HEK293 (cell line): ENCODE measurements around the gene HPGD.

Experiments
- ZFHX2 ChIP-seq: fragments of 450-650 bp; formaldehyde crosslinking; conservative IDR thresholded peaks from 2 replicates; pipeline ENCODE4 v1.5.1; 2016; ENCODE audit warnings: missing biosample characterization, missing genetic modification characterization
- ZNF274 ChIP-seq, 2 experiments: fragments of 200-500 bp in 1 of 2; fragments of 450-650 bp in 1 of 2; sonication (Bioruptor generic) in 1 of 2; formaldehyde crosslinking in 1 of 2; IDR thresholded peaks; 2 replicates each; pipeline versions ENCODE4 v1.5.1 to v1.6.1; 2014 to 2016; ENCODE audit warnings: borderline replicate concordance in 1 of 2, inconsistent platforms in 1 of 2, low read length in 1 of 2, missing biosample characterization in 1 of 2, missing genetic modification characterization in 1 of 2
- ZNF514 ChIP-seq: fragments of 450-650 bp; formaldehyde crosslinking; IDR thresholded peaks from 2 replicates; pipeline ENCODE4 v1.5.1; 2016; ENCODE audit warnings: missing biosample characterization, missing genetic modification characterization
- ZNF670 ChIP-seq: fragments of 450-650 bp; formaldehyde crosslinking; IDR thresholded peaks from 2 replicates; pipeline ENCODE4 v1.5.1; 2016; ENCODE audit warnings: missing biosample characterization, missing genetic modification characterization, low read depth
- TF ChIP-seq, protein P1 (sequence below): fragments of 450-650 bp; formaldehyde crosslinking; IDR thresholded peaks from 2 replicates; pipeline ENCODE4 v1.5.1; 2016; ENCODE audit warnings: missing biosample characterization, missing genetic modification characterization
- TF ChIP-seq, protein P2 (sequence below): fragments of 450-650 bp; formaldehyde crosslinking; IDR thresholded peaks from 2 replicates; pipeline ENCODE4 v1.5.1; 2016; ENCODE audit warnings: missing biosample characterization, missing genetic modification characterization
- TF ChIP-seq, protein P3 (sequence below): fragments of 450-650 bp; IDR thresholded peaks from 2 replicates; pipeline ENCODE4 v1.5.1; 2018; ENCODE audit warnings: missing biosample characterization, mild to moderate bottlenecking, missing genetic modification characterization

DNA sequence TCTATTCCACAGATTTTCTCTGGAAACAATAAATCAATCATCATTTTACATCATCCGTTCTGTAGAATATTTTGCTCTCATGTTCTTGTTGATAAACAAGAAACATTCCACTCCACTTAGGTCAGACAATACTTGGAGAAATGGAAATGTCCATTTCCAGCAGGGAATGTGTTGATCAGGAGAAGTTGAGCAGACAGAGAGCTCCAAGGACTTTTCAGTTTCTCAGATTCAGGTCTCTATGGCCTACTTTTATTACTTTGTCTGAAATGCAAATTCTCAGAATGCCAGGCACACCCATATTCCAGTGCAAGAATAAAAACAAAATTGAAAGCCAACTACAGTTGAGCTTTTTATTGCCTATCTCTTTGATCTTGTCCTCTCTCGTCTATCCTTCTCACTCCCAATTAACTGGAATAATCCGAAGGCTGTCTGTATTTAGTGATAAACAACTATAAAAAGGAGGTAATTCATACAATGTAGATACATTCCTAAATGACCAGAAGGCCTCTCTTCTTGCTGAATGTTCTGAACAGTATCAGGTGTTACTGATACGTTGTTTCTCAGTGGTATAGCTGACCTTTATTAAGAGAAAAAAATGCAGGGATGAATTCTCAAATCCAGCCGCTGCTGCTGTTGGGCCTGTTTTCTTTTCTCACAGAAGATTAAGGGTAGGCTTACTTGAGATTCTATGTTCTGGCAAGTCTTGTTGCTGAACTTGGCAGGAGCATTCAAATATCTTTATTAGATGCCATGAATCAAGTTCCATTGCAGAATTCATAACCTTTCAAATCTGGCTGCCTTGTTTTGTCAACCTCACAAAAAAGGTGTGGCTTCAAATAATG is 72.1 kb downstream of the HPGD start:
- TF ChIP-seq ZNF274 (IDR thresholded peaks at IDR 0.05; ENCODE audit: low read length) (no peak), ZNF274 (tag by site-specific recombination; IDR thresholded peaks at IDR 0.05; ENCODE audit: borderline replicate concordance) (no peak), ZNF514 (tag by site-specific recombination) (no peak), ZFHX2 (tag by site-specific recombination) (no peak), ZNF670 (no peak)
- TF ChIP-seq, protein P1, sequence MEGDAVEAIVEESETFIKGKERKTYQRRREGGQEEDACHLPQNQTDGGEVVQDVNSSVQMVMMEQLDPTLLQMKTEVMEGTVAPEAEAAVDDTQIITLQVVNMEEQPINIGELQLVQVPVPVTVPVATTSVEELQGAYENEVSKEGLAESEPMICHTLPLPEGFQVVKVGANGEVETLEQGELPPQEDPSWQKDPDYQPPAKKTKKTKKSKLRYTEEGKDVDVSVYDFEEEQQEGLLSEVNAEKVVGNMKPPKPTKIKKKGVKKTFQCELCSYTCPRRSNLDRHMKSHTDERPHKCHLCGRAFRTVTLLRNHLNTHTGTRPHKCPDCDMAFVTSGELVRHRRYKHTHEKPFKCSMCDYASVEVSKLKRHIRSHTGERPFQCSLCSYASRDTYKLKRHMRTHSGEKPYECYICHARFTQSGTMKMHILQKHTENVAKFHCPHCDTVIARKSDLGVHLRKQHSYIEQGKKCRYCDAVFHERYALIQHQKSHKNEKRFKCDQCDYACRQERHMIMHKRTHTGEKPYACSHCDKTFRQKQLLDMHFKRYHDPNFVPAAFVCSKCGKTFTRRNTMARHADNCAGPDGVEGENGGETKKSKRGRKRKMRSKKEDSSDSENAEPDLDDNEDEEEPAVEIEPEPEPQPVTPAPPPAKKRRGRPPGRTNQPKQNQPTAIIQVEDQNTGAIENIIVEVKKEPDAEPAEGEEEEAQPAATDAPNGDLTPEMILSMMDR (tag by site-specific recombination): no peak
- TF ChIP-seq, protein P2, sequence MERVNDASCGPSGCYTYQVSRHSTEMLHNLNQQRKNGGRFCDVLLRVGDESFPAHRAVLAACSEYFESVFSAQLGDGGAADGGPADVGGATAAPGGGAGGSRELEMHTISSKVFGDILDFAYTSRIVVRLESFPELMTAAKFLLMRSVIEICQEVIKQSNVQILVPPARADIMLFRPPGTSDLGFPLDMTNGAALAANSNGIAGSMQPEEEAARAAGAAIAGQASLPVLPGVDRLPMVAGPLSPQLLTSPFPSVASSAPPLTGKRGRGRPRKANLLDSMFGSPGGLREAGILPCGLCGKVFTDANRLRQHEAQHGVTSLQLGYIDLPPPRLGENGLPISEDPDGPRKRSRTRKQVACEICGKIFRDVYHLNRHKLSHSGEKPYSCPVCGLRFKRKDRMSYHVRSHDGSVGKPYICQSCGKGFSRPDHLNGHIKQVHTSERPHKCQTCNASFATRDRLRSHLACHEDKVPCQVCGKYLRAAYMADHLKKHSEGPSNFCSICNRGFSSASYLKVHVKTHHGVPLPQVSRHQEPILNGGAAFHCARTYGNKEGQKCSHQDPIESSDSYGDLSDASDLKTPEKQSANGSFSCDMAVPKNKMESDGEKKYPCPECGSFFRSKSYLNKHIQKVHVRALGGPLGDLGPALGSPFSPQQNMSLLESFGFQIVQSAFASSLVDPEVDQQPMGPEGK: no peak
- TF ChIP-seq, protein P3, sequence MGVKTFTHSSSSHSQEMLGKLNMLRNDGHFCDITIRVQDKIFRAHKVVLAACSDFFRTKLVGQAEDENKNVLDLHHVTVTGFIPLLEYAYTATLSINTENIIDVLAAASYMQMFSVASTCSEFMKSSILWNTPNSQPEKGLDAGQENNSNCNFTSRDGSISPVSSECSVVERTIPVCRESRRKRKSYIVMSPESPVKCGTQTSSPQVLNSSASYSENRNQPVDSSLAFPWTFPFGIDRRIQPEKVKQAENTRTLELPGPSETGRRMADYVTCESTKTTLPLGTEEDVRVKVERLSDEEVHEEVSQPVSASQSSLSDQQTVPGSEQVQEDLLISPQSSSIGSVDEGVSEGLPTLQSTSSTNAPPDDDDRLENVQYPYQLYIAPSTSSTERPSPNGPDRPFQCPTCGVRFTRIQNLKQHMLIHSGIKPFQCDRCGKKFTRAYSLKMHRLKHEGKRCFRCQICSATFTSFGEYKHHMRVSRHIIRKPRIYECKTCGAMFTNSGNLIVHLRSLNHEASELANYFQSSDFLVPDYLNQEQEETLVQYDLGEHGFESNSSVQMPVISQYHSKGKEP (tag by site-specific recombination): no peak
